Activated CD8-positive, alpha-beta memory T cell treated with anti-CD3 and anti-CD28 coated beads, Interleukin-2, amount 50 U/mL, for 4 hours (primary cell): ENCODE results near the gene OR2T8.

Experiments used
- DNase-seq: peaks from one replicate; pipeline ENCODE4 v3.0.0-alpha.2; 2020

Gene OR2T8

DNA sequence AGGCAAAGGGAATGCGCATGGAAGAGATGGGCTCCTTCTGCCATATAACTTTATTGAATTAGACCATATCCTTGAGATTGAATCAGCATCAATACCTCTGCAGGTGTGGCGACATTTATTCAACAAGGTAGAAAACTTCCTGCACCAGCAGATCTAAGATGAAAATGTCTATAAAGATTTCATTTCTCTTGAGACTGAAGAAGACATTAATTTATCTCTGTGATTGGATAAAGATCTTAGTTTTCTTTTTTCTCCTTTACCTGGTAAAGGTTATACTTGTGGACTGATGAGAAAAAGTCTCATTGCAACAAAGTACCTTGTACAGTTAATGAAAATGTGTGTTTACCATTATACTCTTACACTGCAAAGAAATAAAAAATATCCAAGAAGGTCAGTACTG, at the start of gene OR2T8:
OR2T8 (plus strand) TSS at position 301 of the 400 bp plus-strand sequence. CDS start 766 bp downstream, outside the sequence.
- no peak for DNase-seq

DNA sequence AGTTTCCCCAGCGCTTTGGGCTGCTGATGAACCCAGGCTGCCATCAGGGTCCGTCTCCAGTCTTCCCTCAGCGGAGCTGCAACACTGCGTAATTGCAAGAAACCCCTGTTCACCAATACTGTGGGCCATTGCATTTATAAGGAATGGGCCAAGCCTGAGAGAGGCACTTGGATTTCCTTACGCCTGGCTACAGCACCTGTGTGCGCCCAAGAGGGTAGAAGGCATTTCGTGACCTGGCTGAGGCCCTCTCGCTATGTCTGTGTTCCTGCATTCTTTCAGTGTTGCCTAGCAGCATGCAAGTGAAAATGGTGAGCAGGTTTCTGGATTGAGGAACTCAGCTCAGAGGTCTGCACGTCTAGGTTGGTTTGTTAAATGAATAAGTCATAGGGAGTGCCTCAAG, 36.7 kb upstream of the OR2T8 start:
- DNase-seq = no peak

GRCh38 chr1:247884797-247885413, 35.1 kb upstream of the OR2T8 start:
- no peak for DNase-seq

DNA sequence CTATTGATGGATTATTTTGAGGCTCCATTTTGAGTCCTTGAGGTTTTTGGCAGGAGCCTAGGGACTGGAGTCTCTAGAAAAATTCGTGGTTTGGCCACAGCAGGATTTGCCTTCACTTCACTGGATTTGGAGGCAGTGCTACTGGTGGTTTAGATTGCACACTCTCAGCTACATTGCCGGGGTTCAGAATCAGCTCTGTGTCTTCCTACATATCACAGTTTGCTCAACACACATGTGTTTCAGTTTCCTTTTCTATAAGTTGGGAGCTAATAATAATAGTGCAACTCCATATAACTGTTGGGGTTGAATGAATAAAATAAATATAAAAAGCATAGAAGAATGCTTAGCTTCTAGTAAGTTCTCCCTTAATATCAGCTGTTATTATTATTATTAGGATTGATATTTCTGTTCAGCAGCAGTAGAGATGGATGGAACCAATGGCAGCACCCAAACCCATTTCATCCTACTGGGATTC, 24.9 kb upstream of the OR2T8 start, which contains the start of gene OR2W3:
OR2W3 (plus strand) TSS at position 425 of the 475 bp plus-strand sequence; CDS start at position 425, 0 bp downstream.
- no peak for DNase-seq

GRCh38 chr1:247895976-247896375, 24.1 kb upstream of the OR2T8 start:
- DNase-seq = no peak

- no peak for DNase-seq
Measured at GRCh38 chr1:247904122-247904521, 15.9 kb upstream of the OR2T8 start.

GRCh38 chr1:247905181-247905580, 14.9 kb upstream of the OR2T8 start:
- no peak for DNase-seq

DNA sequence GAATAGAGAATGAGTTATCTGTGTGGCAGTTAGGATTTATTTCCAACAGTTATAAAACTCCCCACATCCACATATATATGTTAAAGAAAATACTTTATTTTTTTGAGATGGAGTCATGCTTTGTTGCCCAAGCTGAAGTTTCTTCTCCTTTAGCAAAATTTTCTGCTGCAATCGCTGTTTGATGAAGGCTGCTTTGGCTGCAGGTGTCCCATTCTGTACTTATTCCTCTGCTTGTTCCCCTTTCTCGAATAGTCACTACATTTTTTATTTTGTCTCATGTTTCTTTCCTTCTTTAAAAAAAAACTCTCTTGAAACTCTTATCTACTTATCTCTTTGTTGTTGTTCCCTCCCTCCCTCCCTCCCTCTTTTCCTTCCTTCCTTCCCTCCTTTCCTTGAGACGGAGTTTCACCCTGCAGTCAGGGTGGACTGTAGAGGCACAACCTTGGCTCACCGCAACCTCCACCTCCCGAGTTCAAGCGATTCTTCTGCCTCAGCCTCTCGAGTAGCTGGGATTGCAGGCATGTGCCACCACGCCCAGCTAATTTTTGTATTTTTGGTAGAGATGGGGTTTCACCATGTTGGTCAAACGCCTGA, 14.0 kb upstream of the OR2T8 start:
- DNase-seq = no peak

DNA sequence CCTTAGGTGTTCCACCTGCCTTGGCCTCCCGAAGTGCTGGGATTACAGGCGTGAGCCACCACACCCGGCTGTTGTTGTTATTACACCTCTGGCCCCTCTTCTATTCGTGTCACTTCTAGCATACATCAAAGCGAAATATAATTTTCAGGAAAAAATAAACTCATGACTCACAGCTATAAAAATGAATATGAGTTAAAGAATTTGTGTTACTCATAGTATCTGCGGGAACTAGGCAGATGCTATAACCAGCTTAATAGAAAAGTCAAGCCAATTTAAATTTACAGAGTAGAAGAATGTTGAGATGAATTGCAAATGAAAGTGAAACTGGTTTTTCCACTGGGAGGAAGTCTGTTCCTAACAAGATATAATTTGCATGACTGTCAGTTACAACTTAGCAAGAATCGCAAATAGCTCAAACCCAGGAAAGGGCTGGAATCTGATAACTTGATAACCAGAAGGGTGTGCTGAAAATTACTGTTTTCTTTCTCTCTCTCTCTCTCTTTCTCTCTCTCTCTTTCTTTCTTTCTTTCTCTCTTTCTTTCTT, 13.5 kb upstream of the OR2T8 start:
- no peak for DNase-seq

DNA sequence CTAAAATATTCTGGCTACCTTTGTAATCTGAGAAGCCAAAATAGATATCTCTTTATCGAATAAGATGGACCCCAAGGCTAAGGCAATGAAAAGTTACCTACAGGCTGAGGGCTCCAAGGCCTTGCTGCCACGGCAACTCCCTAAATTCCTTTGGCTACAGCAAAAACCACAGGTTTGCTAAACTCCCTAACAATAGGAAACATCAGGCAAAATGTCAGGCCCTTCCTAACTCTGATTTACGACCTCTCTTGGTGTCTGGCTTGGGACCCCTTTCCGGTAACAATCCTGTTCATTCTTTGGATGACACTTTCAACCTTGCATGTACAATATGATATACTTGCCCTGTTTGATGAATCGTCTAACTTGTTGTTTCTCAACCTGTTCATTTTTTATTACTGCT, 11.3 kb upstream of the OR2T8 start:
- DNase-seq = no peak

DNA sequence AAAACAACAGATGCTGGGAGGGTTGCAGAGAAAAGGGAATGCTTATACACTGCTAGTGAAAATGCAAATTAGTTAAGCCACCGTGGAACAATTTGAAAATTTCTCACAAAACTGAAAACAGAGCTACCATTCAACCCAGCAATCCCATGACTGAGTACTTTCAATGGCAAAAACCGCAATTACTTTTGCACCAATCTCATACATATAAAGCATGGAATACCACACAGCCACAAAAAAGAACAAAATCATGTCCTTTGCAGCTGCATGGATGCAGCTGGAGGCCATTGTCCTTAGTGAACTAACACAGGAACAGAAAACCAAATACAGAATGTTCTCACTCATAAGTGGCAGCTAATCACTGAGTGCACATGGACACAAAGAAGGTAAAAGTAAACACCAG, 6.3 kb upstream of the OR2T8 start:
- no peak for DNase-seq

GRCh38 chr1:247914941-247915662, 5.0 kb upstream of the OR2T8 start:
- DNase-seq = no peak

- no peak for DNase-seq
Measured at GRCh38 chr1:247923941-247924340, 3.9 kb downstream of the OR2T8 start.

- DNase-seq = no peak
Measured at GRCh38 chr1:247924868-247925267, 4.8 kb downstream of the OR2T8 start, which contains the start of gene OR2AJ1. OR2AJ1 (plus strand) TSS chr1:247924889; CDS start chr1:247933769, 8,880 bp downstream.

DNA sequence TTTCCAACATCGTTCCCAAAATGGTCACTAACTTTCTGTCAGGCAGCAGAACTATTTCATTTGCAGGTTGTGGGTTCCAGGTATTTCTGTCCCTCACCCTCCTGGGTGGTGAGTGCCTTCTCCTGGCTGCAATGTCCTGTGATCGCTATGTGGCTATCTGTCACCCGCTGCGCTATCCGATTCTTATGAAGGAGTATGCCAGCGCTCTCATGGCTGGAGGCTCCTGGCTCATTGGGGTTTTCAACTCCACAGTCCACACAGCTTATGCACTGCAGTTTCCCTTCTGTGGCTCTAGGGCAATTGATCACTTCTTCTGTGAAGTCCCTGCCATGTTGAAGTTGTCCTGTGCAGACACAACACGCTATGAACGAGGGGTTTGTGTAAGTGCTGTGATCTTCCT, 13.9 kb downstream of the OR2T8 start:
- DNase-seq = no peak

DNA sequence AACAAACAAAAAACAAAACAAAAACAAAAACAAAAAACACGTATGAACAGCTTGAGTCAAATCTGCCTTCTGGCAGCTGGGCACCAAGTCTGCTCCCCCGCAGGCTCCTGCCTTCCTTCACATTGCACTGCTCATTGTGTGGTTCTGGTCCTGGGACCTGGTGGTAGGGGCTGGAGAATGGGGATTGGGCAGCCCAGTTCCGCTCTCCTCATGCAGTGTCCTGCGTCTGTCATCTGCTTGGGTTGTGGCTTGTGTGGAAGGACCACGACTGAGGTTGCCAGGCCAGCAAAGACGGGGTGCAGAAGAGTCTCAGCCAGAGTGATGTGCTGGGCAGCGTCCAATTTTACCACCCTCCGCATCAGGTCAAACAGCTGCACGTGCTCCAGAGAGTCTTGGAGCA, 15.7 kb downstream of the OR2T8 start:
- no peak for DNase-seq

- DNase-seq = no peak
Measured at GRCh38 chr1:247936415-247936814, 16.4 kb downstream of the OR2T8 start.

GRCh38 chr1:247936965-247937734, 17.1 kb downstream of the OR2T8 start:
- DNase-seq = peak; percentile 86

- DNase-seq = no peak
Measured at GRCh38 chr1:247942624-247943023, 22.6 kb downstream of the OR2T8 start.

- DNase-seq = no peak
Measured at GRCh38 chr1:247948558-247948957, 28.5 kb downstream of the OR2T8 start, which contains the start of gene OR2L8. OR2L8 (plus strand) TSS chr1:247948858; CDS start chr1:247948858, 0 bp downstream.

GRCh38 chr1:247953408-247953807, 33.4 kb downstream of the OR2T8 start:
- no peak for DNase-seq

- no peak for DNase-seq
Measured at GRCh38 chr1:247961791-247962190, 41.7 kb downstream of the OR2T8 start.
